ENCODE results near the gene DLAT.

Gene DLAT

DNA sequence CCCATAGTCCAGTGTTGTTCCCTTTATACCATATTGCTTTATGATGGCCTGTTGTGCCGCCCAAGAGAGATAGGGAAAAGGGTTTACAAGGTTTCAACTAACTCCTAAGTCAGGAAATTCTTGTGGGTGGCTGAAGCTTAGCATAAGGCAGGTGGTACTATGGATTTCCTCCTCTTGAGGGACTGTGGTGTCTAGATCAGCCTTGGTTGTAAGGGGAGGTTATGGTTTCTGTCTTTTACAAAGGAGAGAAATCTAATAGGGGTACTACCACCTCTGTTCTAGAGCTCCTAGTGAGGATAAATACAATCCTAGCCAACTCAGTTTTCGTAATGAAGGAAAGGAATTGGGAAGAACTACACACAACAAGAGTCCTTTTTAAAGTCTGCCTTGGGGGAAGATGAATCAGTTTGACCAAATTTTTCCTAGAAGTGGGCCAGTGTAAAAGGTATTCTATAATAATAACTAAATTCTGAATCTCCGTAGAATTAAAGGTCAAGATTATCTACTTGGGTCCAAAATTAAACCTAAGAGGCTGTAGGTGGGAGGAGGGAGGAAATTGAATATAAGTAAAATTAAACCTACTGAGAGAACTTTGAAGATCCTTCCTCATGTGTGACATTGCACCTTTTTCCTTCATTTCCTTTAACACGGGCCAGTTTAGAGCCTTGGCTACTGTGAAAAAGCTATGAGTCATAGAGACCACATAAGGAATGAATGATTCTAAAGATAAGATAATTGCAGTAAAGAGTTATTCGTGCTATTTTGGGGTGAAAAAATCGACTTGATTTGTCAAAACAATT is 17.2 kb downstream of the DLAT start (continued):
- TF ChIP-seq, protein P1, sequence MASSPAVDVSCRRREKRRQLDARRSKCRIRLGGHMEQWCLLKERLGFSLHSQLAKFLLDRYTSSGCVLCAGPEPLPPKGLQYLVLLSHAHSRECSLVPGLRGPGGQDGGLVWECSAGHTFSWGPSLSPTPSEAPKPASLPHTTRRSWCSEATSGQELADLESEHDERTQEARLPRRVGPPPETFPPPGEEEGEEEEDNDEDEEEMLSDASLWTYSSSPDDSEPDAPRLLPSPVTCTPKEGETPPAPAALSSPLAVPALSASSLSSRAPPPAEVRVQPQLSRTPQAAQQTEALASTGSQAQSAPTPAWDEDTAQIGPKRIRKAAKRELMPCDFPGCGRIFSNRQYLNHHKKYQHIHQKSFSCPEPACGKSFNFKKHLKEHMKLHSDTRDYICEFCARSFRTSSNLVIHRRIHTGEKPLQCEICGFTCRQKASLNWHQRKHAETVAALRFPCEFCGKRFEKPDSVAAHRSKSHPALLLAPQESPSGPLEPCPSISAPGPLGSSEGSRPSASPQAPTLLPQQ (tag by site-specific recombination; IDR thresholded peaks at IDR 0.05), result no peak
- TF ChIP-seq, protein P2, sequence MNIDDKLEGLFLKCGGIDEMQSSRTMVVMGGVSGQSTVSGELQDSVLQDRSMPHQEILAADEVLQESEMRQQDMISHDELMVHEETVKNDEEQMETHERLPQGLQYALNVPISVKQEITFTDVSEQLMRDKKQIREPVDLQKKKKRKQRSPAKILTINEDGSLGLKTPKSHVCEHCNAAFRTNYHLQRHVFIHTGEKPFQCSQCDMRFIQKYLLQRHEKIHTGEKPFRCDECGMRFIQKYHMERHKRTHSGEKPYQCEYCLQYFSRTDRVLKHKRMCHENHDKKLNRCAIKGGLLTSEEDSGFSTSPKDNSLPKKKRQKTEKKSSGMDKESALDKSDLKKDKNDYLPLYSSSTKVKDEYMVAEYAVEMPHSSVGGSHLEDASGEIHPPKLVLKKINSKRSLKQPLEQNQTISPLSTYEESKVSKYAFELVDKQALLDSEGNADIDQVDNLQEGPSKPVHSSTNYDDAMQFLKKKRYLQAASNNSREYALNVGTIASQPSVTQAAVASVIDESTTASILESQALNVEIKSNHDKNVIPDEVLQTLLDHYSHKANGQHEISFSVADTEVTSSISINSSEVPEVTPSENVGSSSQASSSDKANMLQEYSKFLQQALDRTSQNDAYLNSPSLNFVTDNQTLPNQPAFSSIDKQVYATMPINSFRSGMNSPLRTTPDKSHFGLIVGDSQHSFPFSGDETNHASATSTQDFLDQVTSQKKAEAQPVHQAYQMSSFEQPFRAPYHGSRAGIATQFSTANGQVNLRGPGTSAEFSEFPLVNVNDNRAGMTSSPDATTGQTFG (tag by site-specific recombination; IDR thresholded peaks at IDR 0.05; ENCODE audit: borderline replicate concordance), result no peak
- TF ChIP-seq ZNF37A (tag by site-specific recombination; IDR thresholded peaks at IDR 0.05) (no peak), ZNF114 (tag by site-specific recombination; IDR thresholded peaks at IDR 0.05) (no peak), ZNF473 (tag by site-specific recombination; IDR thresholded peaks at IDR 0.05) (no peak)

DNA sequence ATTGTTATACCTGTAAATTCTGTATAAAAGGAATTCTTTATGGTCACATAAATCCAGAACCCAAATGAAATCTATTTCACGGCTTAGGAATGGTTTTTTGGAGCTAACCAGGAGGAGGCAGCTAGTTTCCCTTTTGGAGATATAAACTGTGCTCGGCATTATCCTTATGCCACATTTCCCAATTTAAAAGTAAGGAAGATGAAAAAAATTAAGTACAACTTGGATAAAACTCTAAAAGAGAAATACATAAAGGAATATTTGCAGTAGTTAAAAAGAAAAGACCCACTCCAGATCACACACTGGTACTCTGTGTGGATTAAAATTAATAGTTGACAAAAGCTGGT is 17.7 kb downstream of the DLAT start:
- CTCF ChIA-PET, result interaction anchor here (1.3 to 1.6 kb wide), 2 partner anchors 61 to 109 kb away, joined by 3 to 7 read pairs; no protein-coding TSS in a partner anchor
- POLR2A ChIA-PET, result interaction anchor here (1.1 kb wide), 1 partner anchor 10 kb away, joined by 3 read pairs; no protein-coding TSS in a partner anchor
- peaks cover 6 to 73% of the 10 kb centered on the region in 2 experiments for H3K36me3 ChIP-seq (ENCODE audit: control insufficient read depth in 2 of 2, insufficient read depth in 1 of 2, low read length in 2 of 2)
- no peaks in the 10 kb centered on the region for H3K9me3 ChIP-seq (ENCODE audit: control insufficient read depth, insufficient read depth, low read depth, low read length)
- no peak overlapping the region for H3K4me3 ChIP-seq (ENCODE audit: low read depth, low read length)
- TF ChIP-seq OSR2 (tag by site-specific recombination; IDR thresholded peaks at IDR 0.05), result no peak
- no peak for TF ChIP-seq ZSCAN30 (tag by site-specific recombination; IDR thresholded peaks at IDR 0.05)
- no peak for TF ChIP-seq GFI1B (tag by site-specific recombination; IDR thresholded peaks at IDR 0.05)
- no peak for TF ChIP-seq ZNF112 (tag by site-specific recombination; IDR thresholded peaks at IDR 0.05)
- TF ChIP-seq ZNF155 (tag by site-specific recombination; IDR thresholded peaks at IDR 0.05), result no peak
- TF ChIP-seq ZFP69B (tag by site-specific recombination; IDR thresholded peaks at IDR 0.05), result no peak
- TF ChIP-seq TCF7L2 (IDR thresholded peaks at IDR 0.05; ENCODE audit: borderline replicate concordance, low read depth, low read length), result no peak
- no peak for TF ChIP-seq ZNF707 (tag by site-specific recombination; IDR thresholded peaks at IDR 0.05)
- no peaks in the 10 kb centered on the region for H3K4me1 ChIP-seq (ENCODE audit: control insufficient read depth, insufficient read depth, low read length)
- no peak overlapping the region for H3K27ac ChIP-seq (ENCODE audit: extremely low read depth, low read depth, low read length)

DNA sequence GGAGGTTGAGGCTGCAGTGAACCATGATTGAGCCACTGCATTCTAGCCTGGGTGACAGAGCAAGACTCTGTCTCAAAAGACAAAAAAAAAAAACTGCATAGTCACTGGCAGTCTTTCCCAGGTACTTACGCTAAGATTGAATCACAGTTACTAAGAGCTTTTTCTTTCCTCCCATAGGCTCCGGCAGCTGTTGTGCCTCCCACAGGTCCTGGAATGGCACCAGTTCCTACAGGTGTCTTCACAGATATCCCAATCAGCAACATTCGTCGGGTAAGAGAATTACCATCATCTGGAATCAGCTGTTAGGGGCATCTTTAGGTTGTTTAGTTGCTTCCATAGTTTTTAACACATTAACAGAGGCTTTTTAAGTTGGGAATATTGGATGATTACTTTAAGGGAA is 19.8 kb downstream of the DLAT start:
- no peak for TF ChIP-seq ZBTB7A (tag by site-specific recombination; IDR thresholded peaks at IDR 0.05; ENCODE audit: low read depth)
- TF ChIP-seq, protein P3, sequence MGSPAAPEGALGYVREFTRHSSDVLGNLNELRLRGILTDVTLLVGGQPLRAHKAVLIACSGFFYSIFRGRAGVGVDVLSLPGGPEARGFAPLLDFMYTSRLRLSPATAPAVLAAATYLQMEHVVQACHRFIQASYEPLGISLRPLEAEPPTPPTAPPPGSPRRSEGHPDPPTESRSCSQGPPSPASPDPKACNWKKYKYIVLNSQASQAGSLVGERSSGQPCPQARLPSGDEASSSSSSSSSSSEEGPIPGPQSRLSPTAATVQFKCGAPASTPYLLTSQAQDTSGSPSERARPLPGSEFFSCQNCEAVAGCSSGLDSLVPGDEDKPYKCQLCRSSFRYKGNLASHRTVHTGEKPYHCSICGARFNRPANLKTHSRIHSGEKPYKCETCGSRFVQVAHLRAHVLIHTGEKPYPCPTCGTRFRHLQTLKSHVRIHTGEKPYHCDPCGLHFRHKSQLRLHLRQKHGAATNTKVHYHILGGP (tag by site-specific recombination; IDR thresholded peaks at IDR 0.05), result no peak
- TF ChIP-seq ZSCAN16 (tag by site-specific recombination; IDR thresholded peaks at IDR 0.05), result no peak
- POLR2A ChIA-PET, result no interaction called here

More for the DNA sequence above, 19.8 kb downstream of the DLAT start:
- no peak overlapping the region for H3K27ac ChIP-seq (ENCODE audit: extremely low read depth, low read depth, low read length)
- CTCF ChIA-PET, result interaction anchor here (0.6 kb wide), 1 partner anchor 194 kb away, joined by 3 read pairs; no protein-coding TSS in a partner anchor
- H3K4me3 ChIP-seq (ENCODE audit: low read depth, low read length), result no peak overlapping the region
- H3K36me3 ChIP-seq (ENCODE audit: control insufficient read depth in 2 of 2, insufficient read depth in 1 of 2, low read length in 2 of 2), result peaks cover 9 to 79% of the 10 kb centered on the region in 2 experiments
- H3K9me3 ChIP-seq (ENCODE audit: control insufficient read depth, insufficient read depth, low read depth, low read length), result no peaks in the 10 kb centered on the region
- H3K4me1 ChIP-seq (ENCODE audit: control insufficient read depth, insufficient read depth, low read length), result no peaks in the 10 kb centered on the region

Data from HEK293 (cell line).